Fibroblast of pulmonary artery (primary cell): ENCODE data around the gene TRIM34.

Experiments used
- DNase-seq: peaks from one replicate; pipeline ENCODE4 v3.0.0-alpha.2; 2010; ENCODE audit warnings: low read depth
- H3K4me3 ChIP-seq: replicated peaks from 2 replicates; pipeline ENCODE4 v1.5.1; 2011; ENCODE audit warnings: low read depth, mild to moderate bottlenecking, control low read depth, low read length, moderate library complexity
- CTCF ChIP-seq: IDR thresholded peaks from 2 replicates; pipeline ENCODE4 v1.5.1; 2011; ENCODE audit warnings: mild to moderate bottlenecking, control low read depth, low read length, inconsistent platforms; ENCODE audit errors: missing control alignments

Gene TRIM34

GRCh38 chr11:5691964-5692361 is 67.2 kb downstream of the TRIM34 start:
- no peak for DNase-seq
- H3K4me3 ChIP-seq, result no peak overlapping the region
- no peak for TF ChIP-seq CTCF
